CD4-positive, alpha-beta memory T cell (primary cell): ENCODE measurements around the gene HEATR9. TPM values are rescaled to one million over a fixed set of nuclear protein-coding genes. Genes with fewer than 3 reads are reported as not detected.

Experiments
- CTCF ChIA-PET: fragments of 350-600 bp; sonication (Branson Sonifier 250); formaldehyde crosslinking; loops from one replicate; lab custom pipeline; 2021; ENCODE audit warnings: inconsistent platforms; ENCODE audit not compliant: partially characterized antibody; lab: Charles Lee
- POLR2A ChIA-PET: fragments of 350-600 bp; sonication (Branson Sonifier 250); formaldehyde crosslinking; loops from one replicate; lab custom pipeline; 2021; ENCODE audit not compliant: partially characterized antibody; lab: Charles Lee
- DNase-seq, 5 donors: peaks; one replicate each; pipeline versions ENCODE4 v3.0.0 to v3.0.0-alpha.2; 2020 to 2022; ENCODE audit warnings: mixed read lengths in 1 of 5
- H3K27ac ChIP-seq: one replicate; pipeline ENCODE4 v1.7.0; 2013; ENCODE audit warnings: low read depth, low read length
- H3K27me3 ChIP-seq: 2 replicates; pipeline ENCODE4 v1.7.0; 2013; ENCODE audit warnings: mild to moderate bottlenecking, low read length, moderate library complexity; ENCODE audit not compliant: insufficient read depth
- H3K36me3 ChIP-seq: 2 replicates; pipeline ENCODE4 v1.7.0; 2013; ENCODE audit warnings: mild to moderate bottlenecking, low read length, moderate library complexity; ENCODE audit not compliant: insufficient read depth
- H3K4me1 ChIP-seq: 2 replicates; pipeline ENCODE4 v1.7.0; 2013; ENCODE audit warnings: mild to moderate bottlenecking, low read length, moderate library complexity; ENCODE audit not compliant: insufficient read depth
- H3K4me3 ChIP-seq, 2 donors: one replicate each; pipeline ENCODE4 v1.7.0; 2013; ENCODE audit warnings: low read length in 2 of 2, mild to moderate bottlenecking in 1 of 2
- H3K9me3 ChIP-seq, 2 donors: one replicate each; pipeline ENCODE4 v1.7.0; 2013; ENCODE audit warnings: low read length in 2 of 2, control low read depth in 1 of 2; ENCODE audit not compliant: control insufficient read depth in 1 of 2
- H3K27ac Mint-ChIP-seq, 7 donors: one replicate each; pipeline ENCODE4 v1.8.0; 2020 to 2021; ENCODE audit warnings: mixed read lengths in 7 of 7, mild to moderate bottlenecking in 6 of 7, inconsistent platforms in 3 of 7, moderate library complexity in 3 of 7
- H3K27me3 Mint-ChIP-seq, 2 donors: one replicate each; pipeline ENCODE4 v1.8.0; 2020 to 2021; ENCODE audit warnings: mixed read lengths in 2 of 2
- H3K36me3 Mint-ChIP-seq, 2 donors: one replicate each; pipeline ENCODE4 v1.8.0; 2020 to 2021; ENCODE audit warnings: mixed read lengths in 2 of 2, inconsistent platforms in 1 of 2, mild to moderate bottlenecking in 1 of 2
- H3K4me1 Mint-ChIP-seq, 4 donors: one replicate each; pipeline ENCODE4 v1.8.0; 2020 to 2021; ENCODE audit warnings: mixed read lengths in 4 of 4, mild to moderate bottlenecking in 1 of 4
- H3K4me3 Mint-ChIP-seq, 8 donors: one replicate each; pipeline ENCODE4 v1.8.0; 2020 to 2021; ENCODE audit warnings: mixed read lengths in 8 of 8, mild to moderate bottlenecking in 7 of 8, moderate library complexity in 6 of 8, inconsistent platforms in 3 of 8
- H3K9me3 Mint-ChIP-seq, 8 donors: one replicate each; pipeline ENCODE4 v1.8.0; 2020 to 2021; ENCODE audit warnings: mixed read lengths in 8 of 8, mild to moderate bottlenecking in 5 of 8, inconsistent platforms in 3 of 8, moderate library complexity in 1 of 8
- intact Hi-C: fragments of 100-400 bp; cut with micrococcal nuclease; formaldehyde crosslinking; loops from one replicate; pipeline ENCODE4 v1.15.1; 2023
- polyA plus RNA-seq, 2 donors: library from polyadenylated mRNA; unstranded; fragments of 300-500 nt; fragmentation: Illumina TruSeq; gene quantifications; one replicate each; pipeline ENCODE4 v1.2.3, GENCODE V29; 2021
- total RNA-seq, 2 experiments: library from RNA; stranded (reverse); gene quantifications; one replicate each; pipeline ENCODE4 v1.2.3, GENCODE V29; 2021

The HEATR9 gene
- total and polyA plus RNA-seq, 4 experiments from 2014 or later = 2.2 to 2.6 TPM; not detected in 2

DNA sequence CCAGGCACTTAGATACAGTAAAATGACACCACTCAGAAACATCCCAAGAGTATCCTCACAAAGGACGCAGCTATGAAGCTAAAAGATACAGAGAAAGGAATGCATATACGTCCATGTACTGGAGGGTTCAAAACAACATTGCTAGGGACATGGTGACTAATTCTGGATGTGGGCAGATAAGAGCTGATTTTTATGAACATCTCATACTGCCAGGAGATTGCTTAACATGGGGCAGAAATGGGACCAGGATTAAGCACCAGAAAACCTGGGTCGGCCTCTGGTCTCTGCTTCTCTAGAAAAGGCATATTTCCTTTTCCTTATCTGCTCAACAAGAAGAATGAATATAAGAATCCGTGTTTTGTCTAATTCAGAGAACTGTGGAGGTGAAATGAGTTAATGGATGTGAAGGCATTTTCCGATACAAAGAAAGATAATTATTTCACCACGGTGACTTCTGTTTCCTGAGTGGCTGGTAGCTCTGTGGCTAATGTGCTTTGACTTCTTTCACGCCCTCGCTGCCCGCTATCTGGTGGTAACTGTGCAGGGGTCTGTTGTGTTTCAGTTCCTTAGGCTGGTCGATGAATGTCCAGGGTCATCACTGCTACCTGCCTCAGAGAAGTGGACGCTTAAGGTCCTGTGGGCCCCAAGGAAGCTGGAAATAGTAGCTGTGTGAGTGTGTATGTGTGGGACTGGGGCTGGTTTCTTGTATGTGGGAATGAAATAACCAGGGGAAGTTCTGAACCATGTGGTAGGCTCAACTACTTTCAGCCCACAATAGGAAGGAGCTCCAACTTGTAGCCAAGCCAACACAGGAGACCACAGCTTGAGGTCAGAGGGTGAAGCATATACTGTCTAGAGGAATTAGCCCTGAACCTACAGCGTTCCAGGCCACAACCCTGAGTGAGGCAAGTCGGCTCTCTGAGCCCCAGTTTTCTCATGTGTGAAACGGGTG lies 27.2 kb upstream of the HEATR9 start:
- Histone ChIP-seq H3K36me3 (no peaks in the 10 kb centered on the region), H3K4me1 (peaks cover 76% of the 10 kb centered on the region), H3K27me3 (no peaks in the 10 kb centered on the region), H3K27ac (peak overlapping the region; percentile 12), H3K4me3 (no peak overlapping the region), H3K9me3 (no peaks in the 10 kb centered on the region)
- POLR2A ChIA-PET = interaction anchor here (0.5 to 8.0 kb wide), 7 partner anchors 9 to 46 kb away, joined by 3 to 113 read pairs (median 3); partner anchors contain the start of gene CCL5
- H3K4me1 Mint-ChIP-seq = peaks cover 37 to 82% (median 63%) of the 10 kb centered on the region in 4 donors
- peak overlapping the region; percentile 26 to 93 (median 79) for H3K27ac Mint-ChIP-seq
- H3K9me3 Mint-ChIP-seq = peaks cover 0 to 3% (median 0%) of the 10 kb centered on the region in 8 donors
- no peaks in the 10 kb centered on the region for H3K36me3 Mint-ChIP-seq
- peaks cover 0 to 2% of the 10 kb centered on the region in 2 donors for H3K27me3 Mint-ChIP-seq
- intact Hi-C loops = no loop called here
- CTCF ChIA-PET = interaction anchor here (0.7 to 1.8 kb wide), 6 partner anchors 11 to 176 kb away, joined by 3 to 7 read pairs (median 4); no protein-coding TSS in a partner anchor
- peak overlapping the region in 7 of 8 donors; percentile 52 to 83 (median 70) for H3K4me3 Mint-ChIP-seq
- peak in 4 of 5 donors; percentile 23 to 73 (median 27) for DNase-seq

DNA sequence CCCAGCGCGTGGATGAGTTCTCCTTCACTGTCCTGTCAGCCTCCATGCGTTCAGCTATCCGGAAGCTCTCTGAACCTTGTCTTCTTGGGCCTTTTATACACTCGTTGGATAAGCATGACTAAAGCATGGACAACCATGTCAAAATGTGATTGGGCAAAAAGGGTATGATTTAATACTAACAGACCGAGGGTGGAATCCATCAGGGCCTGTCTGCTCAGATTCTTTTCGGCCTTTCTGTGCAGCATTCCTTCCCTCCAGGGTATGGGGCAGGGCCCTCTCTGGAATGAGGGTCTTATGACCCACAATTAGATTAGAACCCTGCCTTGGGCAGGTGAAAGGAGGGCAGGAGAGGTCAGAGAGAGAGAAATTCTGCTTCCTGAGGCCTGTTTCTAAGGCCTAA lies 25.5 kb upstream of the HEATR9 start:
- POLR2A ChIA-PET = interaction anchor here (6.2 to 7.0 kb wide), 2 partner anchors 6 to 17 kb away, joined by 62 to 141 read pairs; partner anchors contain the start of gene CCL5
- H3K27me3 ChIP-seq = no peaks in the 10 kb centered on the region
- peaks cover 74% of the 10 kb centered on the region for H3K4me1 ChIP-seq
- Mint-ChIP-seq H3K9me3 (peaks cover 0 to 3% (median 0%) of the 10 kb centered on the region in 8 donors), H3K4me3 (no peak overlapping the region), H3K27me3 (peaks cover 0 to 2% of the 10 kb centered on the region in 2 donors), H3K27ac (peak overlapping the region in 2 of 7 donors; percentile 8 to 53), H3K36me3 (no peaks in the 10 kb centered on the region), H3K4me1 (peaks cover 43 to 82% (median 65%) of the 10 kb centered on the region in 4 donors)
- no peaks in the 10 kb centered on the region for H3K36me3 ChIP-seq
- H3K4me3 ChIP-seq = no peak overlapping the region
- no peak for DNase-seq
- intact Hi-C loops = no loop called here
- CTCF ChIA-PET = interaction anchor here (0.7 kb wide), 2 partner anchors 13 to 18 kb away, joined by 3 to 4 read pairs; no protein-coding TSS in a partner anchor
- no peak overlapping the region for H3K27ac ChIP-seq
- no peaks in the 10 kb centered on the region for H3K9me3 ChIP-seq

DNA sequence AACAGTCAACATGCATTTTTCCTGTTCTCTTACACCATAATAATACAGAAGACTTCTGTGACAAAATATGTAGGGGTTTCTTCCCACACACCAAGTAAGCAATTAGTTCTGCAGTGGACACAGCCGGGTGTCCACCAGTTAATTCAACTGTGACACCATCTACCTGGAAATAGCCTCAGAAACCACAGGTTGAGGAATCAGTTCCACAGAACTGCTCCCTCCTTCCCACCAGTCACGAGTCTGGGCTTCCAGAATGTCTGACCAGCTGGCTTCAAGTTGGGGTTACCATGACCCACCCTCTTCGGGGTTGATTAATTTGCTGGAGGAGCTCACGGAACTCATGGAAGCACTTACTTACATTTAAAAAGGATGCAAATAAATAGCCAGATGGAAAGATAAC lies 25.1 kb upstream of the HEATR9 start:
- DNase-seq = no peak
- Histone ChIP-seq H3K4me1 (peaks cover 74% of the 10 kb centered on the region), H3K27me3 (no peaks in the 10 kb centered on the region), H3K4me3 (no peak overlapping the region), H3K27ac (no peak overlapping the region), H3K9me3 (no peaks in the 10 kb centered on the region), H3K36me3 (no peaks in the 10 kb centered on the region)
- H3K27me3 Mint-ChIP-seq = peaks cover 0 to 2% of the 10 kb centered on the region in 2 donors
- peaks cover 0 to 3% (median 0%) of the 10 kb centered on the region in 8 donors for H3K9me3 Mint-ChIP-seq
- no peak overlapping the region for H3K4me3 Mint-ChIP-seq
- H3K27ac Mint-ChIP-seq = peak overlapping the region in 1 of 7 donors; percentile 81
- H3K36me3 Mint-ChIP-seq = no peaks in the 10 kb centered on the region
- intact Hi-C loops = no loop called here
- CTCF ChIA-PET = no interaction called here
- POLR2A ChIA-PET = interaction anchor here (6.2 to 7.0 kb wide), 2 partner anchors 7 to 16 kb away, joined by 62 to 141 read pairs; partner anchors contain the start of gene CCL5
- peaks cover 43 to 82% (median 66%) of the 10 kb centered on the region in 4 donors for H3K4me1 Mint-ChIP-seq

DNA sequence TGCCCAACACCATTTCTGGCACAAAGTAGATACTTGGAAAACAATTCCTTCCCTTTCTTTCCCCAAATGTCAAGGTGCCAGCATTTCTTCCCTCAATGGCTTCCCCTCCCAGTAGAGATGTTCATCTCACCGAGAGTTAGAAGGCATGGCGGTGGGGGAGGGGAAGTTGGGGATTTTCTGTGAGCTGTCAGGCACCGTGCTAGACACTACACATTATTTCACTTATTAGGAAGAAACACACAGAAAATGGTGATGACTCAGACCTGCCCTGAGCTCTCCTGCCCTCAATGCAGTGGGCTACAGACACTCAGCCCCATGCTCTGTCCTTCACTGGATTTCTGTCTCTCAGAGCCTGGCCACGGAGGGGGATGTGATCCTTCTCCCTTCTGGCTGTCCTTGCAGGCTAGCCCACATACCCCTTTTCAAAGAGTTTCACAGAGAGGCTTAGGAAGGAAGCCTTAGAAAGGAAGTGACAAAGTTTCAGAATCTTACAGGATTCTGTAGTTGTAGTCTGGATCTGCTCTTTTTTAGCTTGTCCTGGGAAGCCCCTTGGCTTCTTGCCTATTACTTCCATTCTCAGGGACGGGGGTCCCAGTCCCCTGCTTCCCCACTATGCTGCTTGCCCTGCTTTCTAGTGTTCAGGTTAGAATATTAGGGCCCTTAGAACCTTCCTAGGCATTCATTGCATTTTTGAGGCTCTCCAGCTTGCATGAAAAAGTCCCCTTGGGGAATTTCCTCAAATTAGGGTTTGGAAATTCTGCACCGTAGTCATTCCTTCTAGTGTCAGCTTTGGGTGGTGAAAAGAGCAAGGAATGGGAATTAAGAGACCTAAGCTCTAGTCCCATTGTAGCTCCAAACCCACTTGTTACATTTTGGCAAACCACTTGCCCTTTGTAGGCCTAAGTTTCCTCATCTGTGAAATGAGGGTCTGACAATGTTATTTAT lies 23.7 kb upstream of the HEATR9 start:
- Histone ChIP-seq H3K27ac (no peak overlapping the region), H3K9me3 (no peaks in the 10 kb centered on the region), H3K4me3 (no peak overlapping the region), H3K27me3 (no peaks in the 10 kb centered on the region), H3K4me1 (peaks cover 68% of the 10 kb centered on the region), H3K36me3 (no peaks in the 10 kb centered on the region)
- intact Hi-C loops = no loop called here
- DNase-seq = peak in 1 of 5 donors; percentile 75
- Mint-ChIP-seq H3K4me1 (peaks cover 40 to 74% (median 62%) of the 10 kb centered on the region in 4 donors), H3K27me3 (peaks cover 0 to 2% of the 10 kb centered on the region in 2 donors), H3K27ac (peak overlapping the region; percentile 78 to 92 (median 90)), H3K9me3 (peaks cover 0 to 3% (median 0%) of the 10 kb centered on the region in 8 donors), H3K4me3 (peak overlapping the region in 5 of 8 donors; percentile 15 to 78 (median 45)), H3K36me3 (no peaks in the 10 kb centered on the region)
- ChIA-PET CTCF (interaction anchor here (0.9 kb wide), 1 partner anchor 21 kb away, joined by 3 read pairs; no protein-coding TSS in a partner anchor), POLR2A (interaction anchor here (1.0 to 7.8 kb wide), 6 partner anchors 8 to 43 kb away, joined by 3 to 141 read pairs (median 29); partner anchors contain the start of genes CCL5 and HEATR9)

DNA sequence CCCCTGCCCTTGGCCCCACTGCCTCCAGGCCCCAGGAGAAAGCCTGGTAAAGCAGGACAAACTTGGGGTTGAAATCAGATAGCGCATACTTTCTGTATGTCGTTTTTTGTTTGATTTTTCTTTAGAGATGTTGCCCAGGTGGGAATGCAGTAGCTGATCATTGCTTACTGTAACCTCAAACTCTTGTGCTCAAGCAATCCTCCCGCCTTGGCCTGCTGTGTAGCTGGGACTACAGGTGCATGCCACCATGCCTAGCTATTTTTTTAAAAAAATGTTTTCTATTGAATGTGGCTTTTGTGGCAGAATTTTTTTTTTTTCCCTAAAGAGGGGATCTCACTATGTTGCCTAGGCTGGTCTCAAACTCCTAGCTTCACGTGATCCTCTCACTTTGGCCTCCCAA lies 22.6 kb upstream of the HEATR9 start:
- Mint-ChIP-seq H3K4me1 (peaks cover 40 to 69% (median 59%) of the 10 kb centered on the region in 4 donors), H3K36me3 (no peaks in the 10 kb centered on the region), H3K4me3 (peak overlapping the region in 4 of 8 donors; percentile 49 to 68 (median 56)), H3K9me3 (peaks cover 0 to 3% (median 0%) of the 10 kb centered on the region in 8 donors), H3K27ac (peak overlapping the region; percentile 80 to 91 (median 87)), H3K27me3 (peaks cover 0 to 2% of the 10 kb centered on the region in 2 donors)
- intact Hi-C loops = no loop called here
- Histone ChIP-seq H3K9me3 (no peaks in the 10 kb centered on the region), H3K27ac (peak overlapping the region; percentile 6), H3K36me3 (no peaks in the 10 kb centered on the region), H3K4me1 (peaks cover 63% of the 10 kb centered on the region), H3K4me3 (no peak overlapping the region), H3K27me3 (no peaks in the 10 kb centered on the region)
- DNase-seq = peak in 2 of 5 donors; percentile 16 to 37
- ChIA-PET CTCF (interaction anchor here (0.7 to 2.3 kb wide), 3 partner anchors 9 to 52 kb away, joined by 3 to 11 read pairs (median 3); no protein-coding TSS in a partner anchor), POLR2A (interaction anchor here (0.6 to 7.8 kb wide), 11 partner anchors 9 to 591 kb away, joined by 3 to 141 read pairs (median 10); partner anchors contain the start of genes CCL5, HEATR9, LYZL6 and RDM1)

DNA sequence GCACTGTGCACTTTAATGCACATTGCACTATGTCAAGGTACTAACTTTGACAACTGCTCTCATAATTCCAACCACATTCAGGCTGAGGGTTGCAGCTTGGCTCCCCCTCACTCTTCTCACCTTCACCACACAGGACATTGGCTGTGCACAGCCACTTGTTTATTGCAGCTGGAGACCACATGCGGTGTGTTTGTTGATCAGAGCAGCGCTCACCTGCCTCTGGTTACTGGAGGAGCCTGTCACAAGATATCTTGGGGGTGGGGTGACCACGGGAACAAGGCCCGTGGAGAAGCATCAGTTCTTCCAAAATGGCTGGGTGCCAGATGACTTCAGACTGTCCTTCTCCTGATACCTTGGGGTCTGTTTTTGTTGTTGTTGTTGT lies 22.1 kb upstream of the HEATR9 start:
- H3K4me1 ChIP-seq = peaks cover 58% of the 10 kb centered on the region
- peak overlapping the region; percentile 6 for H3K27ac ChIP-seq
- H3K27me3 ChIP-seq = no peaks in the 10 kb centered on the region
- Mint-ChIP-seq H3K4me3 (peak overlapping the region in 6 of 8 donors; percentile 14 to 68 (median 52)), H3K9me3 (no peaks in the 10 kb centered on the region), H3K27ac (peak overlapping the region; percentile 80 to 91 (median 87)), H3K27me3 (no peaks in the 10 kb centered on the region), H3K36me3 (no peaks in the 10 kb centered on the region), H3K4me1 (peaks cover 37 to 64% (median 54%) of the 10 kb centered on the region in 4 donors)
- peak; percentile 72 to 83 (median 75) for DNase-seq
- ChIA-PET POLR2A (interaction anchor here (0.6 to 7.8 kb wide), 12 partner anchors 10 to 835 kb away, joined by 3 to 141 read pairs (median 8); partner anchors contain the start of genes CCL5, HEATR9, LYZL6 and RDM1), CTCF (interaction anchor here (0.7 to 2.3 kb wide), 8 partner anchors 10 to 259 kb away, joined by 3 to 11 read pairs (median 4); partner anchors contain the start of genes CCL5 and TAF15)
- H3K36me3 ChIP-seq = no peaks in the 10 kb centered on the region
- no peak overlapping the region for H3K4me3 ChIP-seq
- intact Hi-C loops = no loop called here
- H3K9me3 ChIP-seq = no peaks in the 10 kb centered on the region
